BE2C (cell line): ENCODE measurements around the gene CDC5L.

Experiments used
- DNase-seq: peaks from one replicate; pipeline ENCODE4 v3.0.0-alpha.2; 2020
- H3K27me3 ChIP-seq: fragments of 250-450 bp; sonication (Bioruptor Pico); 2 replicates; pipeline ENCODE4 v1.5.1; 2020; ENCODE audit warnings: mild to moderate bottlenecking
- H3K36me3 ChIP-seq: fragments of 250-450 bp; sonication (Bioruptor Pico); 2 replicates; pipeline ENCODE4 v1.5.1; 2020; ENCODE audit warnings: mild to moderate bottlenecking
- H3K4me1 ChIP-seq: fragments of 250-450 bp; sonication (Bioruptor Pico); 2 replicates; pipeline ENCODE4 v1.5.1; 2020
- H3K4me3 ChIP-seq: 2 replicates; pipeline ENCODE4 v1.5.1; 2011; ENCODE audit warnings: low read depth, low read length
- H3K9me3 ChIP-seq: fragments of 250-450 bp; sonication (Bioruptor Pico); 2 replicates; pipeline ENCODE4 v1.5.1; 2020
- CTCF ChIP-seq: IDR thresholded peaks from 2 replicates; pipeline ENCODE4 v1.5.1; 2012; ENCODE audit warnings: mild to moderate bottlenecking, low read depth, low read length

The CDC5L gene

GRCh38 chr6:44395501-44395900, 8.0 kb downstream of the CDC5L start:
- DNase-seq: no peak
- Histone ChIP-seq H3K36me3 (peaks cover 90% of the 10 kb centered on the region), H3K9me3 (no peaks in the 10 kb centered on the region; the same call in 1 of the 2 replicates), H3K4me1 (peaks cover 25% of the 10 kb centered on the region), H3K4me3 (no peak overlapping the region), H3K27me3 (no peaks in the 10 kb centered on the region)
- TF ChIP-seq CTCF: no peak

GRCh38 chr6:44396968-44397367, 9.5 kb downstream of the CDC5L start:
- no peak for DNase-seq

GRCh38 chr6:44397424-44398164, 10.1 kb downstream of the CDC5L start:
- TF ChIP-seq CTCF: peak; percentile 65
- no peak overlapping the region for H3K4me3 ChIP-seq
- H3K36me3 ChIP-seq: peaks cover 89% of the 10 kb centered on the region
- H3K4me1 ChIP-seq: peaks cover 25% of the 10 kb centered on the region
- peak; percentile 65 for DNase-seq
- no peaks in the 10 kb centered on the region for H3K27me3 ChIP-seq
- H3K9me3 ChIP-seq: no peaks in the 10 kb centered on the region; the same call in 1 of the 2 replicates

More at GRCh38 chr6:44396968-44397367, 9.5 kb downstream of the CDC5L start:
- peaks cover 25% of the 10 kb centered on the region for H3K4me1 ChIP-seq
- no peak for TF ChIP-seq CTCF
- no peaks in the 10 kb centered on the region; the same call in 1 of the 2 replicates for H3K9me3 ChIP-seq
- H3K36me3 ChIP-seq: peaks cover 89% of the 10 kb centered on the region
- H3K27me3 ChIP-seq: no peaks in the 10 kb centered on the region
- no peak overlapping the region for H3K4me3 ChIP-seq

GRCh38 chr6:44399991-44400390, 12.5 kb downstream of the CDC5L start:
- Histone ChIP-seq H3K36me3 (peaks cover 89% of the 10 kb centered on the region), H3K4me1 (peaks cover 25% of the 10 kb centered on the region), H3K9me3 (no peaks in the 10 kb centered on the region; the same call in 1 of the 2 replicates), H3K27me3 (no peaks in the 10 kb centered on the region), H3K4me3 (no peak overlapping the region)
- TF ChIP-seq CTCF: no peak
- DNase-seq: no peak

DNA sequence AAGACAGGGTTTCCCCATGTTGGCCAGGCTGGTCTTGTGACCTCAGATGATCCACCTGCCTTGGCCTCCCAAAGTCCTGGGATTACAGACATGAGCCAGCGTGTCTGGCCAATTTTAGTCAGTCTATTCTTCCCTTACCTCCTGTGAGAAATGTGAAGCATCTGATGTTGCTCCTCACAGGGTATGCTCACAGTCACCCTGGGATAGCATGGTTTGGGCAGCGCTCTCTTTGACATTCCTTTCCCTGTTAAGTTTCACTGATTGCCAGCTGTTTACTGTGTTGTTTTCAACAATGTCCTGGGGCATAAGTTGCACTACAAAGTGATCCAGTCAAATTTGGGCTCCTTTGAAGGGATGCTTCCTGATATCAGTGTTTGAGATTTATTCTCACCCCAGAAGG, 13.1 kb downstream of the CDC5L start:
- DNase-seq: no peak
- H3K9me3 ChIP-seq: no peaks in the 10 kb centered on the region; the same call in 1 of the 2 replicates
- H3K4me3 ChIP-seq: no peak overlapping the region
- H3K4me1 ChIP-seq: peaks cover 25% of the 10 kb centered on the region
- H3K27me3 ChIP-seq: no peaks in the 10 kb centered on the region
- peaks cover 89% of the 10 kb centered on the region for H3K36me3 ChIP-seq
- no peak for TF ChIP-seq CTCF

GRCh38 chr6:44401138-44401537, 13.6 kb downstream of the CDC5L start:
- Histone ChIP-seq H3K4me3 (no peak overlapping the region), H3K27me3 (no peaks in the 10 kb centered on the region), H3K36me3 (peaks cover 89% of the 10 kb centered on the region), H3K9me3 (no peaks in the 10 kb centered on the region; the same call in 1 of the 2 replicates), H3K4me1 (peaks cover 25% of the 10 kb centered on the region)
- DNase-seq: no peak
- no peak for TF ChIP-seq CTCF
